Dermis lymphatic vessel endothelial cell (primary cell): ENCODE results near the gene KRTAP1-4. TPM values are rescaled to one million over a fixed set of nuclear protein-coding genes. Genes with fewer than 3 reads are reported as not detected.

Experiments
- total RNA-seq: library from RNA; depleted of rRNA; stranded (reverse); fragments of >200 nt; gene quantifications from 2 replicates; pipeline ENCODE4 v1.2.1, GENCODE V29; 2014

Gene KRTAP1-4, protein sequence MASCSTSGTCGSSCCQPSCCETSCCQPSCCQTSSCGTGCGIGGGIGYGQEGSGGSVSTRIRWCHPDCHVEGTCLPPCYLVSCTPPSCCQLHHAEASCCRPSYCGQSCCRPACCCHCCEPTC
- total RNA-seq = not detected in 2 replicates

DNA sequence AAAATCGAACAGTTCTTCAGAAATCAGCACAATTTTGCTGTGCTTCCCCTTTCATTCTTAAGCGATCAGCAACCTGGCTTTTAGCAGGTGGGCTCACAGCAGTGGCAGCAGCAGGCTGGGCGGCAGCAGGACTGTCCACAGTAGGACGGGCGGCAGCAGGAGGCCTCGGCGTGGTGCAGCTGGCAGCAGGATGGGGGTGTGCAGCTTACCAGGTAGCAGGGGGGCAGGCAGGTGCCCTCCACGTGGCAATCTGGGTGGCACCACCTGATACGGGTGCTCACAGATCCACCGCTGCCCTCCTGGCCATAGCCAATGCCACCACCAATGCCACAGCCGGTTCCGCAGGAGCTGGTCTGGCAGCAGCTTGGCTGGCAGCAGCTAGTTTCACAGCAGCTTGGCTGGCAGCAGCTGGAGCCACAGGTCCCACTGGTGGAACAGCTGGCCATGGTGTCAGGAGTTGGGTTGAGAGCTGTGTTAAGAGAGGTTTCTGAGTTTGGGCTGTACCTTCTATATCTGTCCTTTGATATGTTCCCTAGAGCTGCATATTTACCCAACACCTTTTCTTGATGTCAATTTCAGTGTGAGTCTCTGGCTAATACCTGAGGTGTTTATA, at the start of gene KRTAP1-4:
KRTAP1-4 (minus strand) TSS at position 563 of the 613 bp plus-strand sequence; CDS start at position 446, 117 bp downstream.

DNA sequence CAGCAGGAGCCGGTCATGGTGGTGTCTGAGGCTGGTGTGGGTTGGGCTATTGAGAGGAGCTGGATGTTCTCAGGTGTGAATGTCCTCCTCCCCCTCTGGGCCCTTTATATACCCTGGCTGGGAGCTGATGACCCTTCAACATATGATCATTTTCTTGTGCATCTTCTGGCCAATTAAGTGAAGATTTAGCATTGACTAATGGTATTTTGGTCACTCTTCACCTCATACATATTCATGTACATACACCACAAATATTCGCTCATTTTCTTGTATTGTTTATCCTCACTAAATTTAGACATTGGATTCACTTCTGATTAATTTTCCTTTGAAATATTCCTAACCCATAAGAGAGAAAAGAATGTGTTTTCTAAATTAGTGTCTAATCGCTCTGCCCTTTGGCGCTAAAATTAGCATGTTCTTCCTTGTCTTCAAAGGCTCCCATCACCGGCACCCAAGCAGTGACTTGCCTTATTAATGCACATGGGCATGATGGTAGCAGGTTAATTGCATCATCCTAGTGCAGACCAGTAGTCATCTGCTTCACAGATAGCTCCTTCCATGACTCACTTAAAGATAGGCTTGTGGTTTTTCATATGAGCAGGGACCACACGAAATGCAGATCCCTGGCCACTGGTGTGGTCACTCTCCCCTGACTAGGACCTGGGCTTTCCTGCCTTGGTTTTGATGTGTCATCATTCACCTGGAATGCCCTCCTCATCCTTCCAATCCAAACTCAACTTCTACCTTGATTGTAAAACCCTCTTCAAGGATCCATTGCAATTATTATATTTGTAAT, 36.0 kb upstream of the KRTAP1-4 start, which contains the start of gene KRTAP2-4:
KRTAP2-4 (minus strand) TSS at position 51 of the 796 bp plus-strand sequence; CDS start at position 17, 34 bp downstream.

DNA sequence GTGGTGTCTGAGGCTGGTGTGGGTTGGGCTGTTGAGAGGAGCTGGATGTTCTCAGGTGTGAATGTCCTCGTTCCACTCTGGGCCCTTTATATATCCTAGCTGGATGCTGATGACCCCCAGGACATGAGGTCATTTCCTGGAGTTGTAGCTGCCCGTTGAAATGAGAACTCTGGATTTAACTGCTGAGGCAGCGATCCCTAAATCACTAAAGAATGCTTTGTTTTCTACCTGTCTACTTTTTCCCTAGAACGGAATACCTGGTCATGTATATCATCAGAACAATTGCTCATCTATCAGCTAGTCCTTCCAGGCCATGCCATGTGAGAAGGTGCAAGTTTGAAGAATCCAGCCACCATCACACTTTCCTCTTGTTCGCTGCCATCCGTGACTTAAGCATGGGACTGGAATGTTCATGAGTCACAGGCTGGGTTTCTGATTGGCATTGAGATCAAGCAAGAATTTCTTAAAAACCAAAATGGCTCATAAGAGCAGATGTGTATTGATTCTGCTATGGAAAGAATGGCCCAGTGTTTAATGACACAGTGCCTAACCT, 30.1 kb upstream of the KRTAP1-4 start, which contains the start of gene KRTAP2-3:
KRTAP2-3 (minus strand) TSS at position 63 of the 553 bp plus-strand sequence. CDS start 64 bp downstream, outside the sequence.

DNA sequence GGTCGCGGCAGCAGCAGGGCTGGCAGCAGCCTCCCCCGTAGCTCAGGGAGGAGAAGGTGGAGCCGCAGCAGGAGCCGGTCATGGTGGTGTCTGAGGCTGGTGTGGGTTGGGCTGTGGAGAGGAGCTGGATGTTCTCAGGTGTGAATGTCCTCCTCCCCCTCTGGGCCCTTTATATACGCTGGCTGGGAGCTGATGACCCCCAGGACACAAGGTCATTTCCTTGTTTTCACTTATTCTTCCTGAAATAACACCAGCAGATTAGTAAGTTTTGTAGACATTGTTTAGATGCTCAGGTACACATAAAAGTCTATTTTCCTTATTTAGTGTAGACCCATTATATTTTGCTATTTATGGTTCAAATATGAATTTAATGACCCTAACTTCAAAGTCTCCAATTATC, 25.1 kb upstream of the KRTAP1-4 start, which contains the start of gene KRTAP2-2:
KRTAP2-2 (minus strand) TSS at position 101 of the 400 bp plus-strand sequence; CDS start at position 82, 19 bp downstream.

DNA sequence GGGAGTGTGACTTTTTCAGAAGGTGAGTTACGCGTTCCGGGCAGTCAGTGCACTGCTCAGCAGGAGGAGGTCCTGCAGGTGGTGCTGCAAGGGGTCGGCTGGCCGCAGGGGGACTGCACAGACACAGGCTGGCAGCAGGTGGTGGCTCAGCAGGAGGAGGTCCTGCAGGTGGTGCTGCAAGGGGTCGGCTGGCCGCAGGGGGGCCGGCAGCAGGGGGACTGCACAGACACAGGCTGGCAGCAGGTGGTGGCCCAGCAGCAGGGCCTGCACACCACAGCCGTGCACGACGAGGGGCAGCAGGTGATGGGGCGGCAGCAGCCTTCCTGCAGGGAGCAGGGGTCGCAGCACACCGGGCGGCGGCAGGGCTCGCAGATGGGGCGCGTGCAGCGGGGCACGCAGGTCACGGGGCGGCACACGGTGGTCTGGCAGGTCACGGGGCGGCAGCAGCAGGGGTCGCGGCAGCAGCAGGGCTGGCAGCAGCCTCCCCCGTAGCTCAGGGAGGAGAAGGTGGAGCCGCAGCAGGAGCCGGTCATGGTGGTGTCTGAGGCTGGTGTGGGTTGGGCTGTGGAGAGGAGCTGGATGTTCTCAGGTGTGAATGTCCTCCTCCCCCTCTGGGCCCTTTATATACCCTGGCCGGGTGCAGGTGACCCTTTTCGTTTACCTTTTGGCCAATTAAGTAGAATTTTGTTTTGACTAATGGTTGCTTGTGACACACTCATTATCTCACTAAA, 16.9 kb upstream of the KRTAP1-4 start, which contains the start of gene KRTAP2-1:
KRTAP2-1 (minus strand) TSS at position 582 of the 731 bp plus-strand sequence; CDS start at position 533, 49 bp downstream.

DNA sequence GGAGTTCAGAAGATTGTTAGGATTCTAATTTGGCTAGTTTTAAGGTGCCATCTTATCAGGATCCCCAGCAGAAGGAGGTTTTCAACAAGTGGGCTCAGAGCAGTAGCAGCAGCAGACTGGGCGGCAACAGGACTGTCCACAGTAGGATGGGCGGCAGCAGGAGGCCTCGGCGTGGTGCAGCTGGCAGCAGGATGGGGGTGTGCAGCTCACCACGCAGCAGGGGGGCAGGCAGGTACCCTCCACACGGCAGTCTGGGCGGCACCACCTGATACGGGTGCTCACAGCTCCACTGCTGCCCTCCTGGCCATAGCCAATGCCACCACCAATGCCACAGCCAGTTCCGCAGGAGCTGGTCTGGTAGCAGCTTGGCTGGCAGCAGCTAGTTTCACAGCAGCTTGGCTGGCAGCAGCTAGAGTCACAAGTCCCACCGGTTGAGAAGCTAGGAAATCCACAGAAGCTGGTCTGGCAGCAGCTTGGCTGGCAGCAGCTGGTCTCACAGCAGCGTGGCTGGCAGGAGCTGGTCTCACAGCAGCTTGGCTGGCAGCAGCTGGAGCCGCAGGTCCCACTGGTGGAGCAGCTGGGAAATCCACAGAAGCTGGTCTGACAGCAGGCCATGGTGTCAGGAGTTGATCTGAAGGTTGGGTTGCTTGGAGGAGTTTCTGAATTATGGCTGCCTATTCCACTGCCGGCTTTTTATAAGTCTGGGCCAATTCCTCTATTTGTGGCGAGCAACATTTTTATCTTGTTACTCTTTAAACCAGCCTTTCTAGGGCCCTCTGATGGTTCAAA, 11.0 kb upstream of the KRTAP1-4 start, which contains the start of gene KRTAP1-1:
KRTAP1-1 (minus strand) TSS at position 668 of the 789 bp plus-strand sequence; CDS start at position 615, 53 bp downstream.

DNA sequence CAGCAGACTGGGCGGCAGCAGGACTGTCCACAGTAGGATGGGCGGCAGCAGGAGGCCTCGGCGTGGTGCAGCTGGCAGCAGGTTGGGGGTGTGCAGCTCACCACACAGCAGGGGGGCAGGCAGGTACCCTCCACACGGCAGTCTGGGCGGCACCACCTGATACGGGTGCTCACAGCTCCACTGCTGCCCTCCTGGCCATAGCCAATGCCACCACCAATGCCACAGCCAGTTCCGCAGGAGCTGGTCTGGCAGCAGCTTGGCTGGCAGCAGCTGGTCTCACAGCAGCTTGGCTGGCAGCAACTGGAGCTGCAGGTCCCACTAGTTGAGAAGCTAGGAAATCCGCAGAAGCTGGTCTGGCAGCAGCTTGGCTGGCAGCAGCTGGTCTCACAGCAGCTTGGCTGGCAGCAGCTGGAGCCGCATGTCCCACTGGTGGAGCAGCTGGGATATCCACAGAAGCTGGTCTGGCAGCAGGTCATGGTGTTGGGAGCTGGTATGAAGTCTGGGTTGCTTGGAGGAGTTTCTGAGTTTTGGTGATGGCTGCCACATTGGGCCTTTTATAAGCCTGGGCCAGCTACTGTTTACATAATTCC, 4.4 kb upstream of the KRTAP1-4 start, which contains the start of gene KRTAP1-3:
KRTAP1-3 (minus strand) TSS at position 529 of the 590 bp plus-strand sequence; CDS start at position 476, 53 bp downstream.

DNA sequence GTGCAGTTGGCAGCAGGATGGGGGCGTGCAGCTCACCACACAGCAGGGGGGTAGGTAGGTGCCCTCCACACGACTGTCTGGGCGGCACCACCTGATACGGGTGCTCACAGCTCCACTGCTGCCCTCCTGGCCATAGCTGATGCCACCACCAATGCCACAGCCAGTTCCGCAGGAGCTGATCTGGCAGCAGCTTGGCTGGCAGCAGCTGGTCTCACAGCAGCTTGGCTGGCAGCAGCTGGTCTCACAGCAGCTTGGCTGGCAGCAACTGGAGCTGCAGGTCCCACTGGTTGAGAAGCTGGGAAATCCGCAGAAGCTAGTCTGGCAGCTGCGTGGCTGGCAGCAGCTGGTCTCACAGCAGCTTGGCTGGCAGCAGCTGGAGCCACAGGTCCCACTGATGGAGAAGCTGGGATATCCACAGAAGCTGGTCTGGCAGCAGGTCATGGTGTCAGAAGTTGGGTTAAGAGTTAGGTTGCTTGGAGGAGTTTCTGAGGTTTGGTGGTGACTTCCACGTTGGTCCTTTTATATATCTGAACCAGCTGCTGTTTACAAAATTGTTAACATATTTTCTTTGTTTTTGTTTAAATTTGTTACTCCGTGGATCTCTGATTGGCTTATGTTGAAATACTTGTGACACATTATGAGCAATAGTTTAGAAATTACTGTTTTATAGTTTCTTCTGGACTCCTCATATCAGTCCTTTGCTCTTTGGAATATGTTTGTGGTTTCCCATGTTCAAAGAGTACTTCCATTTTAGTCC, 3.1 kb downstream of the KRTAP1-4 start, which contains the start of gene KRTAP1-5:
KRTAP1-5 (minus strand) TSS at position 494 of the 757 bp plus-strand sequence; CDS start at position 441, 53 bp downstream.

DNA sequence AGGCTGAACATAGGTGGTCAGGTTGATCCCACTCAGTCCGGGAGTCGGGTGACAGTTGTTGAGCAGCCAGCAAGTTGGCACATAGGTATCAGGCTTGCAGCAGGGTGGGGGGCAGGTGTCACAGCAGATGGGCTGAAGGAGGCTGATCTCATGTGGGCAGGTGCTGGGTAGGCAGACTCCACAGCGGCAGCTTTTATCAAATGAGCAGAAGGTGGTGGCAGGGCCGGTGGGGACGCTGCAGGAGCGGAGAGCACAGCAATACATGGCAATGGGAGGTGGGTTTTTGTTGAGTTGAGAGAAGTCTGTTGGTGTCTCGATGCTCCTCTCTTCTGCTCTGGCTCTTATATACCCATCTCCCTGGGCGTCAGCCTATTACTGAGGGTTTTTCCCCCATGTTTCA, 21.2 kb downstream of the KRTAP1-4 start, which contains the start of gene KRTAP3-1:
KRTAP3-1 (minus strand) TSS at position 318 of the 400 bp plus-strand sequence; CDS start at position 264, 54 bp downstream.

DNA sequence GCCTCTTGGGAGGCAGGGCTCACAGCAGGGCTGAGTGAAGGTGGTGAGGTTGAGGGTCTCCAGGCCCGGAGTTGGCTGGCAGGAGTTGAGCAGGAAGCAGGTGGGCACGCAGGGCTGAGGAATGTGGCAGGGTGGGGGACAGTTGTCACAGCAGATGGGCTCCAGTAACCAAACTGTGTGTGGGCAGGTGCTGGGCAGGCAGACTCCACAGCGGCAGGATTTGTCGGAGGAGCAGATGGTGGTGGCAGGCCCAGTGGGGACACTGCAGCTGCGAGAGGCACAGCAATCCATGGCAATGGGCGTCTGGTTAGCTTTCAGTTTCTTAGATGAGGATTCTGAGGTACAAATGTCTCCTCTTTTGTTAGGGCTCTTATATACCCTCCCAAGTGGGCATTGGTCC, 30.4 kb downstream of the KRTAP1-4 start, which contains the start of gene KRTAP3-2:
KRTAP3-2 (minus strand) TSS at position 344 of the 400 bp plus-strand sequence; CDS start at position 291, 53 bp downstream.

DNA sequence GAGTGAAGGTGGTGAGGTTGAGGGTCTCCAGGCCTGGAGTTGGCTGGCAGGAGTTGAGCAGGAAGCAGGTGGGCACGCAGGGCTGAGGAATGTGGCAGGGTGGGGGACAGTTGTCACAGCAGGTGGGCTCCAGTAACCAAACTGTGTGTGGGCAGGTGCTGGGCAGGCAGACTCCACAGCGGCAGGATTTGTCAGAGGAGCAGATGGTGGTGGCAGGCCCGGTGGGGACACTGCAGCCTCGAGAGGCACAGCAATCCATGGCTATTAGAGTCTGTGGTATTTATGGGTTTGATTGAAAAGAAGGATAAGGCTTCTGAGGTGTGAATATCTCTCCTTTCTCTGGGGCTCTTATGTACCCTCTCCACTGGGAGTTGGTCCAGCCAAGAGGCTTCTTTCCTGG, 36.2 kb downstream of the KRTAP1-4 start, which contains the start of gene KRTAP3-3:
KRTAP3-3 (minus strand) TSS at position 326 of the 400 bp plus-strand sequence; CDS start at position 259, 67 bp downstream.

DNA sequence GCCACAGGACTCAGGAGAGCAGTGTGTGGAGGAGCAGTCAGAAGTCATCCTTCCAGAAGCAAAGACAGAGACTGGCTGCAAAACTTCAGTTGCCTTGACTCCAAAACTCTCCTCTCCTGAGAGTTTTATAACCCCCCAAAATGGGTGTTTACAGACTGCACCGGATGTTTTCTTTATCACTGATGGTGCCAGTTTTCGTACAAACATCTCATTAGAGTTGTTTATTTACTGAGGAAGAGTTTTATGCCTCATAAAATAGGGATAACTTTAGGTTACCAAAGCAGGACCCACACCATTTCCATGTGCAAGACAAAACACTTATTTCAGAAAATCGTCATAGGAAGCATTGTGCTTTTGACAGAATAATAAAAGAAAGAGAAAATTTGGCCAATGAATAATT, 45.8 kb downstream of the KRTAP1-4 start, which contains the start of gene KRT40:
KRT40 (minus strand) TSS at position 101 of the 400 bp plus-strand sequence; CDS start at position 48, 53 bp downstream.

Other genes with a start within 250 kb of the KRTAP1-4 start
- not detected in 2 replicates for gene KRT27, start 247.6 kb downstream of the KRTAP1-4 start, total RNA-seq
- not detected in 2 replicates for gene KRT28, start 230.2 kb downstream of the KRTAP1-4 start, total RNA-seq
- gene KRT10, start 207.6 kb downstream of the KRTAP1-4 start, total RNA-seq = 2.4 and 2.7 TPM in 2 replicates
- not detected in 2 replicates for gene KRT12, start 163.0 kb downstream of the KRTAP1-4 start, total RNA-seq
- gene KRT20, start 145.0 kb downstream of the KRTAP1-4 start, total RNA-seq = not detected in 2 replicates
- gene KRT23, start 92.5 kb downstream of the KRTAP1-4 start, total RNA-seq = 0.34 and 1.7 TPM in 2 replicates
- not detected in 2 replicates for gene KRT39, start 63.2 kb downstream of the KRTAP1-4 start, total RNA-seq
- gene KRT40, start 45.9 kb downstream of the KRTAP1-4 start, total RNA-seq = not detected in 2 replicates
- gene KRTAP3-3, start 36.0 kb downstream of the KRTAP1-4 start, total RNA-seq = not detected in 2 replicates
- not detected in 2 replicates for gene KRTAP3-2, start 30.3 kb downstream of the KRTAP1-4 start, total RNA-seq
- gene KRTAP3-1, start 21.1 kb downstream of the KRTAP1-4 start, total RNA-seq = not detected in 2 replicates
- not detected in 2 replicates for gene KRTAP1-5, start 3.0 kb downstream of the KRTAP1-4 start, total RNA-seq
- gene KRTAP1-3, start 4.7 kb upstream of the KRTAP1-4 start, total RNA-seq = not detected in 2 replicates
- not detected in 2 replicates for gene KRTAP1-1, start 11.3 kb upstream of the KRTAP1-4 start, total RNA-seq
- gene KRTAP2-1, start 17.1 kb upstream of the KRTAP1-4 start, total RNA-seq = not detected in 2 replicates
- gene KRTAP2-2, start 25.0 kb upstream of the KRTAP1-4 start, total RNA-seq = not detected in 2 replicates
- not detected in 2 replicates for gene KRTAP2-3, start 29.9 kb upstream of the KRTAP1-4 start, total RNA-seq
- gene KRTAP2-4, start 35.7 kb upstream of the KRTAP1-4 start, total RNA-seq = not detected in 2 replicates
- gene KRTAP4-7, start 54.0 kb upstream of the KRTAP1-4 start, total RNA-seq = not detected in 2 replicates
- not detected in 2 replicates for gene KRTAP4-8, start 67.9 kb upstream of the KRTAP1-4 start, total RNA-seq
- gene KRTAP4-16, start 72.0 kb upstream of the KRTAP1-4 start, total RNA-seq = not detected in 2 replicates
- gene KRTAP4-9, start 75.2 kb upstream of the KRTAP1-4 start, total RNA-seq = not detected in 2 replicates
- gene KRTAP4-11, start 88.2 kb upstream of the KRTAP1-4 start, total RNA-seq = not detected in 2 replicates
- not detected in 2 replicates for gene KRTAP4-12, start 94.0 kb upstream of the KRTAP1-4 start, total RNA-seq
- gene KRTAP4-6, start 110.3 kb upstream of the KRTAP1-4 start, total RNA-seq = not detected in 2 replicates
- gene KRTAP4-5, start 119.6 kb upstream of the KRTAP1-4 start, total RNA-seq = not detected in 2 replicates
- not detected in 2 replicates for gene KRTAP4-4, start 130.6 kb upstream of the KRTAP1-4 start, total RNA-seq
- gene KRTAP4-3, start 138.0 kb upstream of the KRTAP1-4 start, total RNA-seq = not detected in 2 replicates
- gene KRTAP4-2, start 148.0 kb upstream of the KRTAP1-4 start, total RNA-seq = not detected in 2 replicates
- gene KRTAP4-1, start 154.7 kb upstream of the KRTAP1-4 start, total RNA-seq = not detected in 2 replicates
- not detected in 2 replicates for gene KRTAP9-1, start 159.7 kb upstream of the KRTAP1-4 start, total RNA-seq
- gene KRTAP9-2, start 196.5 kb upstream of the KRTAP1-4 start, total RNA-seq = not detected in 2 replicates
- gene KRTAP9-3, start 202.3 kb upstream of the KRTAP1-4 start, total RNA-seq = not detected in 2 replicates
- not detected in 2 replicates for gene KRTAP9-8, start 207.8 kb upstream of the KRTAP1-4 start, total RNA-seq
- gene KRTAP9-4, start 219.5 kb upstream of the KRTAP1-4 start, total RNA-seq = not detected in 2 replicates
- gene KRTAP9-9, start 225.2 kb upstream of the KRTAP1-4 start, total RNA-seq = not detected in 2 replicates
- gene KRTAP9-6, start 235.2 kb upstream of the KRTAP1-4 start, total RNA-seq = not detected in 2 replicates
- not detected in 2 replicates for gene KRTAP9-7, start 245.5 kb upstream of the KRTAP1-4 start, total RNA-seq